Effector memory CD4-positive, alpha-beta T cell (primary cell): ENCODE measurements around the gene RNPS1.
A peak's percentile ranks its signal among the peaks of the same experiment; 100 is the strongest.

Source experiments
- DNase-seq, 3 donors: peaks; one replicate each; pipeline ENCODE4 v3.0.0-alpha.2; 2020
- H3K27ac ChIP-seq: 2 replicates; pipeline ENCODE4 v1.7.0; 2013; ENCODE audit warnings: mild to moderate bottlenecking, low read length, moderate library complexity; ENCODE audit not compliant: insufficient read depth, poor library complexity, severe bottlenecking
- H3K27me3 ChIP-seq: replicated peaks from 2 replicates; pipeline ENCODE4 v1.7.0; 2013; ENCODE audit warnings: mild to moderate bottlenecking, low read length; ENCODE audit not compliant: insufficient read depth, control insufficient read depth, poor library complexity, severe bottlenecking
- H3K36me3 ChIP-seq: 2 replicates; pipeline ENCODE4 v1.7.0; 2013; ENCODE audit warnings: mild to moderate bottlenecking, low read length, moderate library complexity; ENCODE audit not compliant: control insufficient read depth, insufficient read depth
- H3K4me1 ChIP-seq: 2 replicates; pipeline ENCODE4 v1.7.0; 2013; ENCODE audit warnings: low read length, mild to moderate bottlenecking; ENCODE audit not compliant: control insufficient read depth, insufficient read depth, poor library complexity, severe bottlenecking
- H3K4me3 ChIP-seq: 2 replicates; pipeline ENCODE4 v1.7.0; 2013; ENCODE audit warnings: low read length, low read depth, mild to moderate bottlenecking; ENCODE audit not compliant: insufficient read depth, poor library complexity, severe bottlenecking
- H3K9me3 ChIP-seq: 2 replicates; pipeline ENCODE4 v1.7.0; 2013; ENCODE audit warnings: mild to moderate bottlenecking, low read length, moderate library complexity; ENCODE audit not compliant: control insufficient read depth

The RNPS1 gene

DNA sequence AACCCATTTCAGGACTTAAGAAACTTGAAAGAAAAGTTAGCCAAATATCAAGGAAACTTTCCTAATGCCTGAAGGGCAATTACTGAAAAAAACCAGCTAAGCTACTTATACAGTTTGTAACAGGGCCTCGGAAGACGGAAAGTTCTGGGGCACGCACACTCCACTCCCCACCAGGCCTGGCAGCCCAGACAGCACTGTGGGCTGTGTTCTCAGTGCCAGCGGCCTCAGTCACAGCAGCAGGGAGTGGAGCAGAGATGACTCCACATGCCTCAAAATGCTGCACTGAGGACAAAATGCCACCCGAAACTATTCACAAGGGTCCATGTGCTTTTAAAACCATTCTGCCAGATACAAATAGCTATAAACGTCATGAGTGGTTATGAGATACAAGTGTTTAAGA lies 10.2 kb downstream of the RNPS1 start:
- Histone ChIP-seq H3K27me3 (no peaks in the 10 kb centered on the region), H3K36me3 (peaks cover 68% of the 10 kb centered on the region), H3K4me3 (no peak overlapping the region), H3K9me3 (no peaks in the 10 kb centered on the region), H3K4me1 (no peaks in the 10 kb centered on the region), H3K27ac (no peak overlapping the region)
- no peak for DNase-seq

DNA sequence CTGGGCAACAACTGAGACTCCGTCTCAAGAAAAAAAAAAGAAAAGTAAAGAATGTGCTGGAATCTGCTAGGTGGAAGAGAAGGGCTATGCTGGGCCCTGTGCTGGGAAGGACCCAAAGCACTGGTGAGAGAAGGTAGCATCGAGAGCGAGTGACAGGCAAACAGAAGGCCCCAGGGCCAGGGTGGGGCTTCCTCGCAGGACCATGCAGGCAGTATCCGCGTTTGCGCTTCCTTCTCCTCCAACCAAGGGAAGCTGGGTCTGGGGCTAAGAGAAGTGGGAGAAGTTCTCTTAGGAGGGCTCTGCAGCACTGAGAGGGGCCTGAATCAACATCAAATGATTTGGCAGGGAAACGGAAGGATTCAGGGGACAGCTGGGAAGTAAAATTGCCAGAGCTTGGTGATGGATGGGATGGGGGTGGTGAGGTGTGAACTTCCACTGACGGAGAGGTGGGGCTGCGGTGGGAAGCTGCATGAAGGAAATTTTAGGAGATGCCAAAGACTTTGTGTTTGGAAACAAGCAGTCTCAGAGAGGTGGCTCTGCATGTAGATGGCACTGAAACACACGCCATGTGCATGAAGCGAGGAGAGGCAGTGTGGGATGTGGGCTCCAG lies 11.3 kb downstream of the RNPS1 start:
- Histone ChIP-seq H3K9me3 (no peaks in the 10 kb centered on the region), H3K4me1 (peaks cover 3% of the 10 kb centered on the region), H3K27ac (no peak overlapping the region), H3K27me3 (no peaks in the 10 kb centered on the region), H3K4me3 (no peak overlapping the region), H3K36me3 (peaks cover 57% of the 10 kb centered on the region)
- no peak for DNase-seq

DNA sequence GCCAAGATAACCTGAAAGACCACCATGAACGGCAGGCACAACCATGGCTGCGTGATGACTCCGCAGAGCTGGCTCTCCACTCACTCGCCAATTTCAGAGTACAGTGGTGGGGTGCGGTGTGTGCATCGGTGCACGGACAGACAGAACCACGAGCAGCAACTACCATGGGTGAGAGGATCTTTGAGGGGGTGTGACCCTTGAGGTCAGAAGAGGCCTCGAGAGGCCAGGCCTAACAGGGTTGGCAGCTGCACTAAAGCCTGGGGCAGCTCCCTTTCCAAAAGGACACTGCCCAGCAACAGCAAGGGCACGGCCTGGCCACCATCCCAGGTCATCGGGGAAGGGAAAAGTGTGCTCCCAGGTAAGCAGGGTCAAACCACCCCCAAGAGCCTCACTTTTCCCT lies 14.6 kb downstream of the RNPS1 start:
- Histone ChIP-seq H3K27ac (no peak overlapping the region), H3K4me1 (peaks cover 3% of the 10 kb centered on the region), H3K36me3 (peaks cover 35% of the 10 kb centered on the region)

DNA sequence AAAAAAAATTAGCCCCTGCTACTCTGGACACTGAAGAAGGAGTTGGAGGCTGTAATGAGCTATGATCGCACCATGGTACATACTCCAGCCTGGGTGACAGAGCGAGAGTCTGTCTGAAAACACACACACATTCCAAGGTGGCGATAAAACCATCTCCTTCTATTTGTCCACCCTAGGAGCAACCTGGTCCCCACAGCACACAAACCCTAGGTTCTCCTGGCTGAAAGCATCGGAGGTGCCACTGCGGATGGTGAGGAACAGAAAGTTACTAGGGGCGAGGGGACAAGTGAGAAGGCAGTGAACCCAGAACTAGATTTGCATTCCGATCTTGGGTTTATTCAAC lies 15.1 kb downstream of the RNPS1 start:
- H3K27ac ChIP-seq: no peak overlapping the region
- no peaks in the 10 kb centered on the region for H3K9me3 ChIP-seq
- peaks cover 30% of the 10 kb centered on the region for H3K36me3 ChIP-seq
- no peaks in the 10 kb centered on the region for H3K27me3 ChIP-seq
- H3K4me3 ChIP-seq: no peak overlapping the region
- H3K4me1 ChIP-seq: peaks cover 3% of the 10 kb centered on the region
- no peak for DNase-seq

More for the DNA sequence above, 14.6 kb downstream of the RNPS1 start:
- DNase-seq: no peak
- Histone ChIP-seq H3K4me3 (no peak overlapping the region), H3K9me3 (no peaks in the 10 kb centered on the region), H3K27me3 (no peaks in the 10 kb centered on the region)

DNA sequence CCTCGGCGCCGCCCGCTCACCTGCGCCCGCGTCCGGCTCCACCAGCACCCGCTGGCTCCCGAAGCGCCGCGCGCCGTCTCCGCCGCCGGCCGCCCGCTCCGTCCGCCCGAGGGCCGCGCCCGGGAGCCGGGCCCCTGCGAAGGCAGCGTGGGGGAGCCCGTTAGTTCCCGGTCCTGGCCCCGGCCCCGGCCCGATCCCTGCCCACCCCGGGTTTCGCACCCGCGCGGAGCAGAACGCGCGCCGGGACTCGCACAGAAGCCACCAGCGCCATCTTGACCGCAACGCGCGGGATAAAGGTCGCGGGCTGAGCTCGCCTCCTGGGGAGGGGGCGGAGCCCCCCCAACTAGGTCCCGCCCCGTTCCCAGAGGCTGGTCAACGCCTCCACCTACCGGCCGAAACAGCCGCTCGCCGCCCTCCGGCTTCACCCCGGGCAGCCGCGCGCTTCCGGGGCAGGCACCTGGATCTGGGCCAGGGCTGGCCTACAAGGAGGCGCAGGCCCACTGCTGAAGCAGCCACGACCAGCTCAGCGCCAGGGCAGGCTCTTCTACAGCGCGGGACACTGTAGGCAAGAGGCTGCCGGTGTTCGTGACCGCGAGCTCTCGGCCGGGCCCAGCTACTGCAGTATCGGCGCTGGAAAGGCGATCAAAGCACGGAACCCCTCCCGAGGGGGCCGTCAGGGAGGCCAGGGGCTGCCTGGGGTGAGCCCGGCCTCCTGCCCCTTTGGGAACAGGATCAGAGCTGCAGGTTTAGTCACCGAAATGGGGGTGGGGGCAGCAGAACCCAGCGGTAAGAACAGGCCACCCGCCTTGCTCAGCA lies 16.4 kb downstream of the RNPS1 start, which contains the start of gene ECI1:
ECI1 (minus strand) TSS at position 292 of the 816 bp plus-strand sequence; CDS start at position 271, 21 bp downstream.
- Histone ChIP-seq H3K27ac (peak within 1 kb of the TSS; percentile 61), H3K36me3 (peaks cover 20% of the 10 kb centered on the region), H3K27me3 (no peaks in the 10 kb centered on the region), H3K4me1 (peaks cover 3% of the 10 kb centered on the region), H3K4me3 (peak within 1 kb of the TSS; percentile 50), H3K9me3 (no peaks in the 10 kb centered on the region)
- peak; percentile 64 to 79 (median 75) for DNase-seq

DNA sequence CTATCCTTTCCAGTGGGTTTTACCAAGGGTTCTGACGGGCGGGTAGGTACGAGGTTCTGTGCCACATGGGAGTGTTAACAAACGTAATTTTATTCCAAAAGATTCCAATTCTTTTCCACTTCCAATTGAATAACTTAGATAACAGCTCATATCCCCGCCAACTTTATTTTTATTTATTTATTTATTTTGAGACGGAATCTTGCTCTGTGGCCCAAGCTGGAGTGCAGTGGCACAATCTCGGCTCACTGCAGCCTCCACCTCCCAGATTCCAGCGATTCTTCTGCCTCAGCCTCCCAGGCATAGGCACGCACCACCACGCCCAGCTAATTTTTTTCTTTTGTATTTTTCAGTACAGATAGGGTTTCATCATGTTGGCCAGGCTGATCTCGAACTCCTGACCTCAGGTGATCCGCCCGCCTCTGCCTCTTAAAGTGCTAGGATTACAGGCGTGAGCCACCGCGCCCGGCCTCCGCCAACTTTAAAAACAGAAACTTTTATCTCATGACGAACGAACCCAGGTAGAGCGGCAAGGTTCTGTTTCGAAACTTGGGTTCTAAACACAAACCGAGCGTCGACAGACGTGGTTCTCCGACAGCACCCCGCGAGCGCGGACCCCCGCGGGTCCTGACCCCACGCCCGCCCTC lies 17.2 kb downstream of the RNPS1 start:
- H3K4me1 ChIP-seq: peaks cover 3% of the 10 kb centered on the region
- peak overlapping the region; percentile 50 for H3K4me3 ChIP-seq
- peaks cover 20% of the 10 kb centered on the region for H3K36me3 ChIP-seq
- peak; percentile 23 to 42 (median 34) for DNase-seq
- no peaks in the 10 kb centered on the region for H3K27me3 ChIP-seq
- peak overlapping the region; percentile 61 for H3K27ac ChIP-seq
- H3K9me3 ChIP-seq: no peaks in the 10 kb centered on the region

DNA sequence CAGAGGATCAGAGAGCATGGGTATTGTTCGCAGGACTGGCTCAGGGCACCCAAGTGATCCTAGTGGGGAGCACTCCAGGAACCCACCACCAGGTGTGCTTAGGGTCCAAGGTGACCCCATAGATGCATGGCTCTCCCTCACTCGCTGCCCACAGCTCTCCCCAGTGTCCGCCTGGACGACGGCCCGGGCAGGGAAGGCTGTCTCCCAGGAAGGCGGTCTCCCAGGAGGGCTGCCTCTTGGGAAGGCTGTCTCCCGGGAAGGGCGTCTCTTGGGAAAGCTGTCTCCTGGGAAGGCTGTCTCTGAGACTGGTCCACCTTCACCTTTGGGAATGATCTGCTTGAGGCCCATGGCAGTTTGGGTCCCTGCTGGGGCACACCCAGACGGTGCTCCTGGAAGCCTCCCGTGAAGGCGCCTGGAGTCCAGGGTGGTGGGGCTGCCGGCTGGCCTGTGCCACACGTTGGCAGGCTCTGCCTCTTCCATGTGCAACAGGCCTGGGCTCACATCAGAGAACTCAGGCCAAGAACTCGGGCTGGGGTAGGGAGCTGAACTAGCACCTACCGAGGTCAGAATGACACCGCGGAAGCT lies 21.5 kb downstream of the RNPS1 start:
- H3K9me3 ChIP-seq: no peaks in the 10 kb centered on the region
- no peaks in the 10 kb centered on the region for H3K4me1 ChIP-seq
- H3K27me3 ChIP-seq: no peaks in the 10 kb centered on the region
- DNase-seq: no peak
- H3K4me3 ChIP-seq: no peak overlapping the region
- H3K36me3 ChIP-seq: peaks cover 34% of the 10 kb centered on the region
- H3K27ac ChIP-seq: no peak overlapping the region

DNA sequence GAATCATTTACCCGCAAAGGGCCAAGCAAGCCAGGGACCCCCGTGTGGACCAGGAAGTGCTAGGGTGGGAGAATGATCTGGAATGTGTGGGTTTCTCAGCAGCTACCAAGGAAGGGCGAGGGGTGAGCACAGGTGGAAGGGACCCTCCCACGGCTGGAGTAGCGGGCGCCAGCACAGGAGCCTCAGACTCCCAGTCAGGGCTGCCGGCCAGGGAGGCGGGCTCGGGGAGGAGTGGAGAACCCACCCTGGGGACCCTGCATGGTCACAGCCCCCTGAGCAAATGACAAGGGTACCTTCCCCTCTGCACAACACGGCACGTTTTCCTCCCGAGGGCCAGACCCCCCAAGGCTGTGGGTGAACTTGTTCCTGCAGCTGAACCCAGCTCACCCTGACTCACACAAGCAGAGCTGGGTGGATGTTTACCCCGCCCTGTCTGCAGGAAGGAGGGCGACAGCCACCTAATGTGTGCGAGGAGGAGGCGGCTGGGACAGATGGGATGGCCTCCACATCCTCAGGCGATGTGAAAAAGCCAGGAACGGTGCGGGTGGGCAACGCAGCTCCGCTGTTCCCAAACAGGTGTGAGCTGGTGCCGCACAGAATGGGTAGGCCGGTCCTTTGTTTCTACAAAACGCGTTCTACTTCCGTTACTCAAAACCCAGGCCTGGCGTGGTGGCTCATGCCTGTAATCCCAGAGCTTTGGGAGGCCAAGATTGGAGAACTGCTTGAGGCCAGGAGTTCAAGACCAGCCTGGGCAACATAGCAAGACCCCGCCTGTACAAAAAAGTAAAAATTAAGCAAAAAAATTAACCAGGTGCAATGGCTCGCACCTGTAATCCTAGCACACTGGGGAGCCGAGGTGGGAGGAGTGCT lies 22.8 kb downstream of the RNPS1 start:
- no peak overlapping the region for H3K27ac ChIP-seq
- H3K36me3 ChIP-seq: peaks cover 34% of the 10 kb centered on the region
- H3K4me1 ChIP-seq: no peaks in the 10 kb centered on the region
- H3K4me3 ChIP-seq: no peak overlapping the region
- no peaks in the 10 kb centered on the region for H3K27me3 ChIP-seq
- DNase-seq: no peak
- no peaks in the 10 kb centered on the region for H3K9me3 ChIP-seq

DNA sequence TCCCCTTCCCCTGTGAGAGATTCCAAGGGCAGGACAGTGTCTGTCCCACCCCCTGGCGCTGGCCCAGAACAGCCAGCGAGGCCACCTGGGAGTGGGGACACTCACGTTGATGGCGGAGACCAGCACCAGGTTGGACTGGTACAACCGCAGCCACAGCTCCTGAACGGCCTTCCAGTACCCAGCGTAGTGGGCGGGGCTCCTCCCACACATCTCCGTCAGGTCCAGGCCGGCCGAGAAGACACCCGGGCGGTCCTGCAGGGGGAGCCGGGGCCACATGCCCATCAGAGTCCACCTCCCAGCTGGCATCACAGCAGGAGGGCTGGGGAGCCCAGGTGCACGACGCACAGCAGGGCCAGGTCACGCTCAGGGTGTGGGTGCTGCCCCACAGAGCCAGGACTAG lies 23.6 kb downstream of the RNPS1 start:
- H3K4me3 ChIP-seq: no peak overlapping the region
- DNase-seq: no peak
- no peaks in the 10 kb centered on the region for H3K9me3 ChIP-seq
- no peak overlapping the region for H3K27ac ChIP-seq
- H3K4me1 ChIP-seq: no peaks in the 10 kb centered on the region
- peaks cover 34% of the 10 kb centered on the region for H3K36me3 ChIP-seq
- no peaks in the 10 kb centered on the region for H3K27me3 ChIP-seq
